GM10248 (cell line): ENCODE measurements around the gene IPO7.

Experiments used
- CTCF ChIA-PET: fragments of 300-600 bp; sonication (Branson Sonifier 250); formaldehyde crosslinking; extraction: SDS; loops from one replicate; lab custom pipeline; 2021; ENCODE audit warnings: antibody characterized with exemption; lab: Yijun Ruan, JAX
- POLR2A ChIA-PET: fragments of 350-650 bp; sonication (Branson Sonifier 250); formaldehyde crosslinking; extraction: SDS; loops from one replicate; lab custom pipeline; 2020; ENCODE audit warnings: antibody characterized with exemption; lab: Yijun Ruan, JAX
- DNase-seq: peaks from one replicate; pipeline ENCODE4 v3.0.0; 2012; ENCODE audit errors: extremely low spot score
- CTCF ChIP-seq: IDR thresholded peaks from 2 replicates; pipeline ENCODE4 v1.5.1; 2012; ENCODE audit warnings: mild to moderate bottlenecking, low read depth; ENCODE audit errors: extremely low read depth, missing control alignments, control extremely low read depth

Gene IPO7

GRCh38 chr11:9379041-9379440 lies 5.4 kb upstream of the IPO7 start:
- DNase-seq, result no peak
- ChIA-PET CTCF (no interaction called here), POLR2A (no interaction called here)
- no peak for TF ChIP-seq CTCF

- no peak for TF ChIP-seq CTCF
- no peak for DNase-seq
- ChIA-PET POLR2A (no interaction called here), CTCF (interaction anchor here (0.8 to 1.0 kb wide), 2 partner anchors 18 to 252 kb away, joined by 3 read pairs; no protein-coding TSS in a partner anchor)
Observed at GRCh38 chr11:9380773-9381172, 3.7 kb upstream of the IPO7 start.

- DNase-seq, result peak; percentile 27
- ChIA-PET POLR2A (interaction anchor here (0.6 to 2.5 kb wide), 4 partner anchors 16 to 152 kb away, joined by 3 to 10 read pairs (median 3); partner anchors contain the start of gene ZNF143), CTCF (interaction anchor here (0.6 to 2.6 kb wide), 11 partner anchors 9 to 228 kb away, joined by 3 to 10 read pairs (median 3); partner anchors contain the start of gene ZNF143)
- no peak for TF ChIP-seq CTCF
Observed at GRCh38 chr11:9385327-9385899, 961 bp downstream of the IPO7 start.

- POLR2A ChIA-PET, result interaction anchor here (2.5 kb wide), 1 partner anchor 75 kb away, joined by 10 read pairs; the partner anchor contains the start of gene ZNF143
- CTCF ChIA-PET, result interaction anchor here (1.0 to 2.6 kb wide), 8 partner anchors 9 to 227 kb away, joined by 3 to 10 read pairs (median 4); partner anchors contain the start of gene ZNF143
- no peak for TF ChIP-seq CTCF
- no peak for DNase-seq
Observed at GRCh38 chr11:9386086-9386485, 1.6 kb downstream of the IPO7 start.

- DNase-seq, result no peak
- TF ChIP-seq CTCF, result no peak
- CTCF ChIA-PET, result interaction anchor here (0.9 to 2.6 kb wide), 3 partner anchors 14 to 226 kb away, joined by 3 to 6 read pairs (median 3); no protein-coding TSS in a partner anchor
- POLR2A ChIA-PET, result no interaction called here
Observed at GRCh38 chr11:9386901-9387300, 2.4 kb downstream of the IPO7 start.

- ChIA-PET POLR2A (no interaction called here), CTCF (no interaction called here)
- no peak for DNase-seq
- no peak for TF ChIP-seq CTCF
Observed at GRCh38 chr11:9396310-9396709, 11.9 kb downstream of the IPO7 start.
